SIG-M5 (cell line): ENCODE measurements around the gene ALPI.

Experiments used
- DNase-seq: peaks from one replicate; lab custom pipeline; 2025; lab: John Stamatoyannopoulos, UW

ALPI gene

GRCh38 chr2:232485757-232486557 is 30.0 kb downstream of the ALPI start:
- no peak for DNase-seq

GRCh38 chr2:232486558-232487384 is 30.8 kb downstream of the ALPI start:
- DNase-seq: no peak

- no peak for DNase-seq
These were observed 31.6 kb downstream of the ALPI start, which contains the start of gene ECEL1 for GRCh38 chr2:232487385-232488096. Gene ECEL1 (minus strand): TSS chr2:232487834. CDS start chr2:232486653, 1,181 bp downstream.

- no peak for DNase-seq
These were observed 32.3 kb downstream of the ALPI start for GRCh38 chr2:232488097-232488711.

GRCh38 chr2:232488721-232489300 is 32.9 kb downstream of the ALPI start:
- no peak for DNase-seq

- DNase-seq: no peak
These were observed 33.7 kb downstream of the ALPI start for GRCh38 chr2:232489516-232490220.

- DNase-seq: no peak
These were observed 34.5 kb downstream of the ALPI start for GRCh38 chr2:232490221-232491138.

- DNase-seq: no peak
These were observed 35.3 kb downstream of the ALPI start for GRCh38 chr2:232491139-232491780.

GRCh38 chr2:232492236-232492848 is 36.4 kb downstream of the ALPI start:
- DNase-seq: no peak

GRCh38 chr2:232492963-232493700 is 37.2 kb downstream of the ALPI start:
- no peak for DNase-seq

- no peak for DNase-seq
These were observed 37.9 kb downstream of the ALPI start for GRCh38 chr2:232493701-232494474.

- no peak for DNase-seq
These were observed 38.6 kb downstream of the ALPI start for GRCh38 chr2:232494542-232494941.

- no peak for DNase-seq
These were observed 39.3 kb downstream of the ALPI start for GRCh38 chr2:232495292-232495691.

GRCh38 chr2:232496501-232497270 is 40.7 kb downstream of the ALPI start:
- DNase-seq: no peak

- no peak for DNase-seq
These were observed 41.4 kb downstream of the ALPI start for GRCh38 chr2:232497348-232497747.

- DNase-seq: no peak
These were observed 42.5 kb downstream of the ALPI start for GRCh38 chr2:232498452-232498851.

- DNase-seq: no peak
These were observed 45.4 kb downstream of the ALPI start for GRCh38 chr2:232501331-232501771.
